ENCODE data around the gene COMP.
"Not testable (repeated sequence)": the region's sequence is repeated elsewhere in the genome, so short reads cannot be mapped to it uniquely, and the experiment has no call there.

- not testable (repeated sequence) for TF ChIP-seq CTCF (IDR thresholded peaks at IDR 0.05; ENCODE audit: insufficient read depth, low read length, poor library complexity, severe bottlenecking); EZH2phosphoT487 (conservative IDR thresholded peaks at IDR 0.05; ENCODE audit: low read length)
These were observed 57.3 kb downstream of the COMP start for GRCh38 chr19:18733762-18734332.
